Measurements from ENCODE around the gene CST3.
A peak's percentile ranks its signal among the peaks of the same experiment; 100 is the strongest.
"Not testable (repeated sequence)": the region's sequence is repeated elsewhere in the genome, so short reads cannot be mapped to it uniquely, and the experiment has no call there.

Gene CST3

DNA sequence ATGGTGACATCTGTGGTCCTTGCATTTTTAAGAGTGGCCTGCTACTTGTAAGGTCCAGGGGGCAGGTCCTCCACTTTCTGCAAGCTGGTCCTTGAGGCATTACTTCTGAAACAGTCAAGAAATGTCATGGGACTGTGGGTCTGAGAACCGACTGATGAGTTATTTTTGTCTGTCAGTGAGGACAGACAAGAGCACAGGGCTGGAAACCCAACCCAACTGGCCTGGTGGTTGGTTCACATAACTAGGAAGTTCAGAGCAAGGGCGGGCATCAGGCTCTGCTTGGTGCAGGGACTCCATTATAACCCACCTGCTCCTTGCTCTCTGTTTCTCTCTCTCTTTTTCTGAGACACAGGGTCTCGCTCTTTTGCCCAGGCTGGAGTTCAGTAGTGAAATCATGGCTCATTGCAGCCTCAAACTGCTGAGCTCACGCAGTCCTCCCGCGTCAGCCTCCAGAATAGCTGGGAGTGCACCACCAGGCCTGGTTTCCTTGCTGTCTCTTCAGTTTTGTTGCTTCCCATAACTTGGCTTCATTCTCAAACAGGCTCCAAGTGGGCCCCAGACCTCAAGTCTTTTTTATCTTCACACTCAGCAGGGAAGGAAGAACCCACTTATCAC is 9.2 kb downstream of the CST3 start:
- no peak for DNase-seq (ENCODE audit: low spot score)

DNA sequence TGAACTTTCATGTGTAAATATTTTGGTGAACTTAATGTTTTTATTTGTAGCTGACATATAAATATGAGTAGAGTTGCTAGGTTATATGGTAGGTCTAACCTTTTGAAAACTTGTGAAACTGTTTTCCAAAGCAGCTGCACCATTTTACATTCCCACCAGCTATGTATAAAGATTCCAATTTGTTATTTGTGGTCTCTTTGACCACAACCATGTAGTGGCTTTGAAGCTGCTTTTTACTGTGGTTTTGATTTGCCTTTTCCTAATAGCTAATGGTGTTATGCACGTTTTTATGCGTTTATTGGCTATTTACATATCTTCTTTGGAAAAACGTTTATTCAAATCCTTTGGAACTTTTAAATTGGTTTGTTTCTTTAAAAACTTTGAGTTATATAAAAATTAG is 10.3 kb downstream of the CST3 start:
- DNase-seq (ENCODE audit: low spot score): no peak

DNA sequence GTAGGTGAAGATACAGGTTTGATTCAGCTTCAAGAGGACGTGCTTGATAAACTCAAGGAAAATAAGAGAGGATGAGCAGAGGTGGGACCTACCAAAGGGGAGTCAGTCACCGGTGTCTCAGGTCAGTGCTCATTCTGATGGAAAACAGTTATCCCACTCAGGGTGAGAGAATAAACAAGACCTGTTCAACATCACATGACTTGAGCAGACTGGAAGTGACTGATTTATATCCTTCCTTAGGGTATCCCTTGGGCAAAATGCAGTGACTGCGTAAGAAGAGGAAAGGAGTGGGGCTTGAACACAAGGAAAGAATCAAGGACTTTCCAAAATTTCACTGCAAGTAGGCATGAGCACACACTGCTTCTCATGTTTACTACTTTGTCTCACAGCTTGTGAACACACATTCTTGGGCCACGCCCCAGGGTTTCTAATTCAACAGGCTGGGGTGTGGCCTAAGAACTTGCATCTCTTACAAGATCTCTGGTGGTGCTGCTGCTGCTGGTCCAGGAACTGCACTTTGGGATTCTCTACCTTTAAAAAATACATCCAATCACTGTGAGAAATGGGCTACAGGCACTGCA is 11.6 kb downstream of the CST3 start:
- DNase-seq (ENCODE audit: low spot score): no peak

DNA sequence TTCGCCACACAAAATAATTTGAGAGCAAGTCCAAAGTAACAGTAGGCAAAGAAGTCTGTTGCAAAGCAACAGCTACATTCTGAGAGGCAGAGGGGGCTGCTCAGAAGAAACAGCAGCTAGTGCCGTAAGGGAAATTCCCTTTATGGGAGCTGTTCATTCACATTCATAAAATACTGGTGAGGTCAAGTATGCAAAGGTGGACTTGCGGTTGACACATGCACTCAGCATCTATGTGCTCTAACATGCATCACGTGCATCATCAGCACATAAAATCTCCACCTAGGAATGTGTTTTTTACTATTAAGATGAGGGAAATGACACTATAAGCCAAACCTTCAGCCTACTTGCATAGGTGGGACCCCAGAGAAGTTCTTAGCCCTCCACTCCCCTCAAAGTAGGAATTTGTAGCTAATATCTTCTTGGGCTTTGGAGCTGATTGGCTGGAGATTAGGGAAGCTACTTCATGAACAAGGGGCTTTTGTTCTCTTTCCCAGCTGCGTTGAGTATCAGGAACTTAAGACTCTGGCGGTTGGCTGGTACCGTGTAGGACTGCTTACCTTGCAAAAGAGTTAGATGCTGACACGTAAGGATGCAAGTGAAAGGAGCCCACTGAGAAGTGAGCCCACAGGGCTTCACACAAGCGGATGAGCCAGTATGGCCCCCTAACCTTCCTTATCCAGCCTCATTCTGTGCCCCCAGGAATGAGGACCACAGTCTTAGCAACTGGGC is 12.4 kb downstream of the CST3 start:
- no peak for DNase-seq (ENCODE audit: low spot score)

DNA sequence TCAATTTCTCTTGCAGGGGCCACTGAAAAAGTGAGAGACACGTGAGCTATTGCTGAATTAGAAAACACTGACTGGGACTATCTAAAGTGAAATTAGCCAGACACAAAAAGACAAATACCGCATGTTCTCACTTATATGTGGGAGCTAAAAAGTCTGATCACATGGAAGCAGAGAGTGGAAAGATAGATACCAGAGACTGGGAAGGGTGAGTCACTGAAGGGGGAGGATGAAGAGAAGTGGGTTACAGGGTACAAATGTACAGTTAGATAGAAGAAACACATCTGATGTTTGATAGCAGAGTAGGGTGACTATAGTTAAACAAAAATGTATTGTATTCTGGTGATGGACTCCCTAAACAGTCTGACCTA is 13.4 kb downstream of the CST3 start:
- no peak for DNase-seq (ENCODE audit: low spot score)

DNA sequence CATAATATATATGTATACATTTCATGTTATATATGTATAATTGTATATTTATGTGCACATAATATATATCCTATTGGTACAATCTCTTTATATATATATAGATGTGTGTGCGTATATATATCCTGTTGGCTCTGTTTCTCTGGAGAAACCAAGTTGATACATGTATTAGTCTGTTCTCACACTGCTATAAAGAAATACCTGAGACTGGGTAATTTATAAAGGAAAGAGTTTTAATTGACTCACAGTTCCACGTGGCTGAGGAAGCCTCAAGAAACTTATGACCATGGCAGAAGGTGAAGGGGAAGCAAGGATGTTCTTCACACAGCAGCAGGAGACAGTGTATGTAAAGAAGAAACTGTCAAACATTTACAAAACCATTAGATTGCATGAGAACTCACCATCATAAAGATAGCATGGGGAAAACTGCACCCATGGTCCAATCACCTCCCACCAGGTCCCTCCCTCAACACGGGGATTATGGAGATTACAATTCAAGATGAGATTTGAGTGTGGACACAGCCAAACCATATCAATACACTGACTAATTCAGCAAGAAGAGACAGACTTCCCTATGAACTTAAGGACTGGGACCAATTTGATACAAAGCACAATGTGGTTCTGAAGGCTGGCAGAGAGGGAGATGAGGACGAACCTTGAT is 14.0 kb downstream of the CST3 start:
- no peak for DNase-seq (ENCODE audit: low spot score)

DNA sequence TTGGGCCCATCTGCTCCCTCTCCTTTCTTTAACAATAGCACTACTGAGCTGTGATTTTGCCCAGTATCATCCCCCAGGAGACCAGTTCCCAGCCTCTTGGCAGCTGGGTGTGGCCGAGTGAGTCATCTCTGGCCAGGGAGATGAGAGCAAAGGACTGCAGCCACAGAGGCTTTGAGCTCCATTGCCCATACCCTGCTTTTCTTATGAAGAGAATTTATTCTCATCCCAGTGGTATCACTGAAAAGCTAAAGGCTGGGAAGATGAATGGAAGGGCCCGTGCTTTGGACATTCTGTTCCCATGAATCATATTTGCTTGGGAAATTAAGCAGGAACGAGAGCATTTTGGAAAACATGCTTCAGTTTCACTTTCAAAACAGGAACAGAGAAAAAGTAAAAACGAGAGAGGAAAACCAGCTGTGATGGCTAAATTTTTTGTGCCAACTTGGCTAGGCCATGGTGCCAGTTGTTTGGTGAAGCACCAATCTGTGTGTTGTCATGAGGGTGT is 14.9 kb downstream of the CST3 start:
- DNase-seq (ENCODE audit: low spot score): no peak

DNA sequence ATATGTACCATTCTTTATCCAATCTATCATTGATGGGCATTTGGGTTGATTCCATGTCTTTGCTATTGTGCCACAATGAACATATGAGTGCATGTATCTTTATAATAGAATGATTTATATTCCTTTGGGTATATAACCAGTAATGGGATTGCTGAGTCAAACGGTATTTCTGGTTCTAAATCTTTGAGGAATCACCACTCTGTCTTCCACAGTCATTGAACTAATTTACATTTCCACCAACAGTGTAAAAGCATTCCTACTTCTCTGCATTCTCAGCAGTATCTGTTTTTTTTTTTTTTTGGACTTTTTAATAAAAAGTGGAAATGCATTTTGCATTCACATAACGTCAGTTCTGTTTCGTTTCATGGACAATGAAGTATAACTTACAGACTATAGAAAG is 15.4 kb downstream of the CST3 start:
- DNase-seq (ENCODE audit: low spot score): not testable (repeated sequence)

DNA sequence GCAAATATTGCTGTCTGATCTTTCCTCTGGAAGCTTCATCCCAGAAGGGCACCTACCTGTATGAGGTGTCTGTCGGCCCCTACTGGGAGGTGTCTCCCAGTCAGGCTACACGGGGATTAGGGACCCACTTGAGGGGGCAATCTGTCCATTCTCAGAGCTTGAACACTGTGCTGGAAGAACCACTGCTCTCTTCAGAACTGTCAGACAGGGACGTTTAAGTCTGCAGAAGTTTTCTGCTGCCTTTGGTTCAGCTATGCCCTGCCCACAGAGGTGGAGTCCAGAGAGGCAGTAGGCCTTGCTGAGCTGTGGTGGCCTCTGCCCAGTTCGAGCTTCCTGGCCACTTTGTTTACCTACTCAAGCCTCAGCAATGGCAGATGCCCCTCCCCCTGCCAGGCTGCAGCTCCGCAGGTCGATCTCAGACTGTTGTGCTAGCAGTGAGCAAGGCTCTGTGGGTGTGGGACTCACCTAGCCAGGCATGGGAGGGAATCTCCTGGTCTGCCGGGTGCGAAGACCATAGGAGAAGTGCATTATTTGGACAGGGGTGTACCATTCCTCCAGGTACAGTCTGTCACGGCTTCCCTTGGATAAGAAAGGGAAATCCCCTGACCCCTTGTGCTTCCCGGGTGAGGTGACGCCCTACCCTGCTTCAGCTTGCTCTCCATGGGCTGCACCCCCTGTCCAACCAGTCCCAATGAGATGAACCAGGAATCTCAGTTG is 16.9 kb downstream of the CST3 start:
- not testable (repeated sequence) for DNase-seq (ENCODE audit: low spot score)

DNA sequence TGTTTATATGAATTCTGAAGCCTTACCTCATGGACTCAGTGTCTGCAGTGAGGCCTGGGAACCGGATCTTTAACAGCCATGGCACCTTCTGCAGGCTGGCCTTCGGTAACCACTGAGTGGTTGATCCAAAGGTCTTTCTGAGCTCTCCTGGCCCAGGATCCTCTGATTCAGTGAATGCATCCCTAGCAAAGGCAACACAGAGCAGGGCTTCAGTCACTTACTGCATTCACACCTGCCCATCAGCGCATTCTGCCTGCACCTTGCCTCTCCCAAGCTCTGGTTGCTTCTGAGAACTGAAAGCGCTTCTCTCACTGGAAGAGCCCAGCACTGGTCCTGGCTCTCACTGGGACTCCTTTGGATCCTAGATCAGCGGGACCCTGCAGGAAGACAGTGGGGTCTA is 23.6 kb downstream of the CST3 start:
- no peak for DNase-seq (ENCODE audit: low spot score)

DNA sequence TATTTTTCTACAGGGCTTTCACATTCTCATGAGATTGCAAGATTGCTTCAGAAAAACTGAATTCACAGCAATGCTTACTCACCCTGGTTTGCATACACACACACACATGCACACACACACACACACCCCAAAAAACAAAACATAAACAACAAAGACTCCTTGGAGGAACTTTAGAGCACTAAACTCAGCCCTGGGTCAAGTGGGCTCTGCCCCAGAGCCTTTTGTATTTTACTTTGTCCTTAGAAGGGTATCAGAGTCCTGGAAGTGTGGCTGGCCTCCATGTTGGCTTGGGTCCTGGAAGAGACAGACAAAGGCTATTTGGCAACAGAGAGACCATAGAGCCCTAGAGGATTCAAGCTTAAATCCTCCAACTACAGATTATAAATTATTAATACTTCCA is 24.1 kb downstream of the CST3 start:
- no peak for DNase-seq (ENCODE audit: low spot score)

DNA sequence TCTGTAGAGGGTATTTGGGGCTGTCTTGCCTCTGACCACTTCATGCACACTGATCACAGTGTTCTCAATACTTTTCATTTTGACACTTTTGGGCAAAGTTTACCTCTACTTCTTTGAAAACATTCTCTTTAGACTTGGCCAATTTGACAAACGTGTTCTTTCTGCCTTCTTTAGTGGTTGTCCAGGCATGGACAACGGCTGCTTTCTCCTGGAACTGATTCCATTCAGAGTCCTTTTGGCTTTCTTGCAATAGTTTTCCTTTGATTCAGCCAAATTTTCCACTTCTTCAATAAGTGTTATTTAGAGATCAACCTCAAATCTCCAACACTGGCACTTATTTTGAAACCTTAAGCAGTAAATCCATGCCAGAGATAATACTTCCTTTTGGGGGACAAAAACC is 25.4 kb downstream of the CST3 start:
- DNase-seq (ENCODE audit: low spot score): no peak

DNA sequence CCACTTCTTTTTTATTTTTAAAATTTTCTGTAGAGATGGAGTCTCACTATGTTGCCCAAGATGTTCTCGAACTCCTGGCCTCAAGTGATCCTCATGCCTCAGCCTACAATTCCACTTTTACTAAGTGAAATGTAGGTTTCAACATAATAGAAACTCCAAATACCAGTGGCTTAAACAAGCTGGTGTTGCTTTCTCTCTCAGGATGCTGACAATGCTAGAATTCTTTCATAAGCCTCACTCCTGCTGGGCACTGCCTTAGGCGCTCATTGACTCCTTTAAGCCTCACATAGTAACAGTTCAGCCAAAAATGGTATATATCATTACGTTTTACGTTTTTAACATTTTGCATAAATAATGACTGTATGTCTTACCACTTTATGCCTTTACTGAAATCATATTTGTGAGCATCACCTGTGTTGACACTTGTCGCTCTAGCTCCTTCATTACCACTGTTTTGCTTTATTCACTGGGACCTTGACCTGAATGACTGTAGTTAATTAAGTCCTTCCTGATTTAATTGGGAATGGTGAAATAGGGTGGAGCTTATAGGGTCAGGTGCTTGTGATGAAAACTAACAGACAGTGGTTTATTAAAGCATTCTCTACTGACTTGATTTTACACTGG is 28.2 kb downstream of the CST3 start:
- DNase-seq (ENCODE audit: low spot score): no peak

DNA sequence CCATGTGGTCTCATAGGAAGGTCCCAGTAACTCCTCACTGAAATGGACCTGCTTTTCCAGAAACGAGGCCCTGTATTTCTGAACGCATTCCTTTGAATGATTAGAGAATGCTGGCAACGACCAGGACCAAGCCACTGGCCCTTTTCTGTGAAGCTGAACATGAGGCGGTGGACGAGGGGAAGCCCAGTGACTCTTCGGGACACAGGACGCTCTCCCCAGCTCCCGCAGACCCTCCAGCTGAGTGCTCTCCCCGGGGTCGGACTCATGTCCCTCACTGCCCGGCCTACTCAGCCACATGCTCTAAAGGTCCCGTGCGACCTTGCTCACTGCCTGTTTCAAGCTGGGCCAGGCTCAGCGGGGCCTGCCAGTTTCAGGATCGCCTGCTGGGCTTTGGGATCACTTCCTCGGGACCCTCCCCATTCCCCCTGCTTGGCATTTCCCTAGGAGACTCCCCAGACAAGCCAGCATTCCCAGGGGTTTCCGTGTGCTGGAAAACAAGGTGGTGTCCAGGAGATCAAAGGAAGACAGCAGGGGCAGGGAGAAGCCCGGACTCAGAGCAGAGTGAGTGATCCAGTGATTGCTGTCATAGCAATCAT is 29.4 kb downstream of the CST3 start:
- DNase-seq (ENCODE audit: low spot score): no peak

DNA sequence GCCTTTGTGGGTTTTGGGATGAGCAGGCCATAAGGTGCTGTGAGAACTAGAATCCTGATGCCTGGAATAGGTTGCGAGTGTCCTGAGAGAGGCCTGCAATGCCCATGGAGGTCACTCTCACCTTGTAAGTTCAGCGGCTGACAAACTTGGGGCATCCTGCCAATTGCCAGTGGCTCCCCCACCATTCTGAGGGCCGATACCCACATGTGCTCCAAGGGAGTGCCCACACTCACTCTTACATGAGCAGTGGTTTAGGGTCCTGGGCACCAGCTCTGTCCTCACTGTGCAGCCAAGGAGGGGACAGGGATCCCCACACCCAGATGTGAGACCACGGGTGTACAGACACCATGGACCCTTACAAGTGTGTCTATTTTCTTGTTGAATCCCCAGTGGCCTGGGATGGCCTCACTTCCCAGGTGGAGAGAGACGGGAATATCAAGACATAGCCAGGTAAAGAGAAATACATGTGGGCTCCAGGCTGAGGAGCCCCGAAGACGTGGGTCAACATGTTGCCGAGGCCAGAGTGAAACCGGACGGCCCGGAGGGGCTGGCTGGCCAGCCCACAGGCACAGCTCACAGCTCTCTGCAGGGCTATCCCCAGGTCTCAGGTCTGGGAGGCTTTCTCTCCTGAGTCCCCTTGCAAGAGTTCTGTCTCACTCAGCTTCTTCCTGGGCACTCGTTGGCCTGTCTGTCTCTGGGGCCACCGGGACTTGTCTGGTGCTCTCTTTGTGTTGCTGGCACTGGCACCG is 30.1 kb downstream of the CST3 start:
- DNase-seq (ENCODE audit: low spot score): no peak

DNA sequence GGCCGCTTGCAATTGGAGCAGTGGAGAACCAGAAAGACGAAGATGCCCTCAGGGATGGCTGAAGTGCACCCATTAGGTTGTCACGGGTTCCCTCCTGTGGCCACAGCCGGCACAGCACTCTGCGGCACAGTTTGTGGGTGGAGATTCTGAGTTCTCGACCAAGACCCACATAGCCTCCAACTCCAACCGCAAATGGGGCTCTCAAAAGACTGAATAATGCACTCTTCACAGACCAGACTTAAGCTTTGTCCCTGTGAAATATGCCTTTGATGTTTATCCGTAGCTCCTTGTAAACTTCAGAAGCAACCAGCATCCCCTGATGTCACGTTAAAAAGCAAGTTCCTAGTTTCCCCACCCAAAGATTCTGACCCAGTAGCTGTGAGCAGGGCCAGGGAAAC is 31.1 kb downstream of the CST3 start:
- DNase-seq (ENCODE audit: low spot score): peak; percentile 94

DNA sequence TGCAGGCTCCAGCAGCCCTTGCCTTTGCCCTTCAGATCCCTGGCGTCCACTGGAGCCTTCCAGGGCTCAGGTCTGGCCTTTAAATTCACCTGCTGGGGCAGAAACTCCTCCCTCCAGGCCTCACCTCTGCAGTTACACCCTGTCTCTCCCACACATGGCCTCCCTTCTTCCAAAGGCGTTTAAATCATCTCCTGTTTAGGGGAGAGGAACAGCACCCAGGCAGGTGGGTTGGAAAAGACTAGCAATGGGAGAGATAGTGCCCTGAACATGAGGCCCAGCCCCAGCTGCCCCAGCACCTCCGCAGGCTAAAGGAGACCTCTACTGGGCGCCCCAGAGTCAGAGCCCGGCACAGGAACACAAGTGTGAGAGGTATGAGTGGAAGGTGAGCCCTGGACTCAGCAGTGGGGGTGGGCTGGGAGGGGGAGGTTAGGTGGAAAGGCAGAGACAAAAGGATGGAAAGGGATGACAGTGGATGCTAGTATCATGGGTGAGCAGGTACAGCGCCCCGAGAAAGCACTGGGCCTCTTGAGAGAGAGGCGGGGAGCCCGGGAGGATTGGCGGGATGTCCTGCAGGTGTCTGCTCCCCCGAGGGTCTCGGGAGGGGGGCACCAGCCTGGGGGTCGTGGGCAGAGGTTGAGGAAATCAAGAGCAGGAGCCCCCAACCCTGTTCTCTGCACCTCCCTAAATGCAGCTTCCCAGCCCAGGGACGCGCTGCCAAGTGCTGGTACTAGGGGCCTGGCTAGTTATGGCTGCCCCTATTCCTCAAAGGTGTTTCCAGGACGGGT is 31.7 kb downstream of the CST3 start, which contains the start of gene CST9:
TSS of gene CST9 (minus strand) at position 51 of the 785 bp plus-strand sequence. CDS start 53 bp downstream, outside the sequence.
- no peak for DNase-seq (ENCODE audit: low spot score)

DNA sequence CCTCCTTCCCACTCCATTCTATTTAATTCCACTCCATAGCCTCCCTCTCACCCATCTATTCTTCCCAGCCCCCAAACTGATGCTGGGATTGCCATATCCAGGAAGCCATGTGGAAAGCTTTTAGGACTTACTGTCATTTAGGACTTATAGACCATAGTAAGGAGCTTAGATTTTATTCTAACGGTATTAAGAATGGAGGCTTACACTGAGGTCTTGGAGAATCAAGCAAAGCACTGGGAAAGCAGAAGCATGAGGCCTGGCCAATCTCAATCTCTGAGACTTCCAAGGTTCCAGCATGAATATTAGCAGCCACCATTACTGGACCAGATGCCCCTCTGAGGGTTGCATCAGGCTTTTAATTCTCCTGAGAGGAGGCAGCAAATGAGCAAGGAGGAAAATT is 33.4 kb downstream of the CST3 start:
- no peak for DNase-seq (ENCODE audit: low spot score)

DNA sequence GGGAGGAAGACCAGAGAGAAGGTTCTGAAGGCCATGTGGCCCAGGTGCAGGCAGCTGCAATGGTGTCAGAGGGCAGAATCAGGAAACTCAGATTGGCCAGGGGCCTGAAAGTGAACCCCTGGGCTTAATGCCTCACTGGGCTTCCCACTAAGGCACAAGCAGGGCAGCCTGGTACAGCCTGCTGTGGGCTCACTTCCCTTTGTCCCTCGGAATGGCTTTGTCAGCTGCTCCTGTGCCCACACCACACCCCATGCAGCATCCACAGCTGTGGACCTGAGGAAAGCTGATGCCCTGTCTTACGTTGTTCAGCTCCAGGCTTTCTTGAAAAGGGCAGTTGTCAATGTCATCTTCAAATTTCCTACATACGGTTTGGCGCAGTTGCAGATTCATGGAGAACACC is 34.4 kb downstream of the CST3 start:
- DNase-seq (ENCODE audit: low spot score): no peak

DNA sequence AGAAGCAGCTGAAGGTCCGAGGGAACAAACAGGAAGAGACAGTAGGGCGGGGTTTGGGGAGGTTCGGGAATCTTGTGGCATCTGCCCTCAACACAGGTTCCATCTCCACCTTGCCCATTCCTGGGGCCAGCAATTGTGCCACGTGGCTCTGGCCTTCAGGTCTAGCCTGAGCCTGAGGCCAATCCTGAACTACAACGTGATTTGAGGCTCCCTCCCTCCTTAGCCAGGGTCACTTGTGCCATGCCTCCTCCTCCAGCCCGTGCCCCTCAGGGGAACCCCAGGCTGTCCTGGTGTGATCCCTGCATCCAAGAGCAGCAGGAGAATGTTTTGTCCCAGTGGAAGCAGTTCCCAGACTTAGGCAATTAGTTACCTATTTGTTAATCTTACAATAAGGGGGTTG is 35.1 kb downstream of the CST3 start:
- no peak for DNase-seq (ENCODE audit: low spot score)

Data from iPS-NIHi11 (cell line).